HepG2 (cell line): ENCODE data around the gene RPS19BP1. TPM values are rescaled to one million over a fixed set of nuclear protein-coding genes. Genes with fewer than 3 reads are reported as not detected.

Source experiments
- ATAC-seq: fragments of 200-7000 bp; cut with Tn5 transposase; 3 replicates; pipeline ENCODE4 v1.9.1; 2020; ENCODE audit warnings: mild to moderate bottlenecking, moderate library complexity
- BruUV-seq: library from RNA; stranded (reverse); fragments of 400-500 nt; replicated peaks from 2 replicates; lab custom pipeline; 2021; lab: Mats Ljungman, UMichigan
- CTCF ChIA-PET: fragments of 300-600 bp; formaldehyde crosslinking; extraction: SDS; loops from one replicate; lab custom pipeline; 2021; ENCODE audit warnings: low total read pairs, inconsistent platforms, low intra/inter-chr PET ratio; lab: Yijun Ruan, JAX
- POLR2A ChIA-PET: fragments of 350-600 bp; sonication (Branson Sonifier 250); formaldehyde crosslinking; loops from one replicate; lab custom pipeline; 2020; ENCODE audit warnings: antibody characterized with exemption, inconsistent platforms; lab: Yijun Ruan, JAX
- DNase-seq: peaks from one replicate; pipeline ENCODE4 v3.0.0-alpha.2; 2015; ENCODE audit warnings: low spot score
- FAIRE-seq: peaks from 3 replicates; lab custom pipeline; 2011; peaks lifted over from hg19 to GRCh38; lab: Jason Lieb, UNC
- H2AFZ ChIP-seq: one replicate; pipeline ENCODE4 v1.6.1; 2011; ENCODE audit warnings: low read length, inconsistent platforms
- H3K27ac ChIP-seq: fragments of 300-600 bp; 3 replicates; pipeline ENCODE4 v1.8.0; 2011; ENCODE audit warnings: mixed run types, mild to moderate bottlenecking, mixed read lengths, low read length, inconsistent platforms; ENCODE audit not compliant: insufficient read depth; ENCODE audit errors: extremely low read length
- H3K27me3 ChIP-seq, 2 experiments: fragments of 200-600 bp in 1 of 2; 2 replicates in 1 of 2; 3 replicates in 1 of 2; pipeline versions ENCODE4 v1.6.0 to v1.8.0; 2011; ENCODE audit warnings: low read length in 2 of 2, mild to moderate bottlenecking in 2 of 2, moderate library complexity in 2 of 2, inconsistent platforms in 1 of 2; ENCODE audit not compliant: insufficient read depth in 2 of 2, control insufficient read depth in 1 of 2
- H3K36me3 ChIP-seq, 2 experiments: fragments of 200-600 bp in 1 of 2; replicated peaks in 1 of 2; 2 replicates in 1 of 2; 3 replicates in 1 of 2; pipeline versions ENCODE4 v1.5.1 to v1.8.0; 2011; ENCODE audit warnings: low read length in 2 of 2, inconsistent platforms in 1 of 2; ENCODE audit not compliant: insufficient read depth in 2 of 2, control insufficient read depth in 1 of 2
- H3K4me1 ChIP-seq: 2 replicates; pipeline ENCODE4 v1.5.1; 2012; ENCODE audit warnings: low read length, inconsistent platforms; ENCODE audit not compliant: insufficient read depth
- H3K4me2 ChIP-seq: 2 replicates; pipeline ENCODE4 v1.6.0; 2011; ENCODE audit warnings: low read depth, low read length, inconsistent platforms
- H3K4me3 ChIP-seq, 3 experiments: fragments of 200-600 bp in 1 of 3; sonication (generic), shearing (Covaris generic) in 1 of 3; replicated peaks in 1 of 3; 2 replicates each; pipeline ENCODE4 v1.5.1; 2011 to 2016; ENCODE audit warnings: low read length in 3 of 3, inconsistent platforms in 2 of 3, low read depth in 2 of 3, mild to moderate bottlenecking in 2 of 3, control low read depth in 1 of 3, mixed read lengths in 1 of 3; ENCODE audit not compliant: insufficient read depth in 1 of 3
- H3K79me2 ChIP-seq: one replicate; pipeline ENCODE4 v1.6.1; 2011; ENCODE audit warnings: low read length, inconsistent platforms; ENCODE audit not compliant: insufficient read depth
- H3K9ac ChIP-seq: 2 replicates; pipeline ENCODE4 v1.6.0; 2011; ENCODE audit warnings: mild to moderate bottlenecking, low read depth, low read length, inconsistent platforms; ENCODE audit not compliant: insufficient read depth
- H3K9me3 ChIP-seq: 2 replicates; pipeline ENCODE4 v1.5.1; 2012; ENCODE audit warnings: mild to moderate bottlenecking, low read length
- H4K20me1 ChIP-seq: 2 replicates; pipeline ENCODE4 v1.6.0; 2011; ENCODE audit warnings: inconsistent platforms, mild to moderate bottlenecking, low read length, moderate library complexity; ENCODE audit not compliant: insufficient read depth
- CSRNP1 ChIP-seq: sonication (generic); formaldehyde crosslinking; IDR thresholded peaks from 2 replicates; pipeline ENCODE4 v1.8.1; 2023; ENCODE audit warnings: mild to moderate bottlenecking, missing genetic modification reagents
- EEA1 ChIP-seq: sonication (generic); formaldehyde crosslinking; IDR thresholded peaks from 2 replicates; pipeline ENCODE4 v1.5.1; 2020; ENCODE audit warnings: mild to moderate bottlenecking, missing genetic modification reagents, borderline replicate concordance
- GTF3A ChIP-seq: sonication (generic); formaldehyde crosslinking; conservative IDR thresholded peaks from 2 replicates; pipeline ENCODE4 v1.4.0; 2020; ENCODE audit warnings: mild to moderate bottlenecking, missing genetic modification reagents
- MLLT10 ChIP-seq: sonication (generic); formaldehyde crosslinking; IDR thresholded peaks from 2 replicates; pipeline ENCODE4 v1.4.0; 2020; ENCODE audit warnings: missing genetic modification reagents
- NR2C2 ChIP-seq: sonication (generic); formaldehyde crosslinking; IDR thresholded peaks from 2 replicates; pipeline ENCODE4 v1.4.0; 2020; ENCODE audit warnings: missing genetic modification reagents, mild to moderate bottlenecking, moderate library complexity, borderline replicate concordance
- PAF1 ChIP-seq: IDR thresholded peaks from 2 replicates; pipeline ENCODE4 v1.6.1; 2016; ENCODE audit warnings: missing genetic modification reagents, missing compliant biosample characterization
- PPARG ChIP-seq: conservative IDR thresholded peaks from 2 replicates; pipeline ENCODE4 v1.6.1; 2016; ENCODE audit warnings: missing biosample characterization, missing genetic modification reagents
- TAF15 ChIP-seq: fragments of 200-400 bp; formaldehyde crosslinking; IDR thresholded peaks from one replicate; pipeline ENCODE4 v1.6.1; 2018; ENCODE audit warnings: mild to moderate bottlenecking, low read depth, low read length; ENCODE audit not compliant: poor library complexity, severe bottlenecking
- ZBTB21 ChIP-seq: sonication (generic); formaldehyde crosslinking; IDR thresholded peaks from 2 replicates; pipeline ENCODE4 v1.4.0; 2020; ENCODE audit warnings: missing genetic modification reagents
- ZEB1 ChIP-seq: IDR thresholded peaks from 2 replicates; pipeline ENCODE4 v1.6.1; 2012; ENCODE audit warnings: mild to moderate bottlenecking, low read depth, inconsistent platforms; ENCODE audit not compliant: insufficient replicate concordance
- ZNF121 ChIP-seq: sonication (generic); formaldehyde crosslinking; IDR thresholded peaks from 2 replicates; pipeline ENCODE4 v1.5.0; 2020; ENCODE audit warnings: mild to moderate bottlenecking, missing genetic modification reagents
- ZNF234 ChIP-seq: sonication (generic); formaldehyde crosslinking; conservative IDR thresholded peaks from 2 replicates; pipeline ENCODE4 v1.5.1; 2020; ENCODE audit warnings: mild to moderate bottlenecking, missing genetic modification reagents
- ZNF33B ChIP-seq: sonication (generic); formaldehyde crosslinking; IDR thresholded peaks from 2 replicates; pipeline ENCODE4 v1.5.1; 2020; ENCODE audit warnings: mild to moderate bottlenecking, missing genetic modification reagents
- ZNF513 ChIP-seq: sonication (generic); formaldehyde crosslinking; conservative IDR thresholded peaks from 2 replicates; pipeline ENCODE4 v1.5.0; 2020; ENCODE audit warnings: missing genetic modification reagents
- WGBS: methylation state at CpG from one replicate; pipeline ENCODE4 v1.1.6; 2017; ENCODE audit warnings: low lambda C conversion rate; 5-methylcytosine and 5-hydroxymethylcytosine counted together
- in situ Hi-C: cut with HindIII; loops from 2 replicates; pipeline ENCODE4 v1.10.0; 2017; ENCODE audit warnings: low pct_unique_long_range_greater_than_20kb; ENCODE audit not compliant: extremely low pct_ligation_motif_present
- intact Hi-C: fragments of 100-400 bp; cut with micrococcal nuclease; formaldehyde crosslinking; loops from one replicate; pipeline ENCODE4 v1.10.0; 2022; ENCODE audit not compliant: unreplicated experiment
- polyA plus RNA-seq, 8 experiments: library from polyadenylated mRNA; depleted of rRNA in 3 of 8; stranded (reverse) in 7 of 8; unstranded in 1 of 8; fragments of >200 nt; fragmentation: Illumina TruSeq in 4 of 8; extraction: Trizol in 4 of 8; gene quantifications; 2 replicates each; pipeline versions ENCODE4 v1.2.1 to v1.2.3, GENCODE V29; 2011 to 2016; ENCODE audit warnings: low read depth in 4 of 8, missing spikeins in 1 of 8, mixed read lengths in 1 of 8; ENCODE audit not compliant: insufficient read depth in 1 of 8
- total RNA-seq, 5 experiments: library from RNA; depleted of rRNA; stranded (reverse); fragments of >200 nt; fragmentation: Illumina TruSeq; extraction: Trizol; gene quantifications; 2 replicates each; pipeline ENCODE4 v1.2.3, GENCODE V29; 2016; ENCODE audit warnings: low read depth in 1 of 5
- TF ChIP-seq, protein P1 (sequence below): sonication (generic); IDR thresholded peaks from 2 replicates; pipeline ENCODE4 v1.6.1; 2016; ENCODE audit warnings: low read depth, borderline replicate concordance

Gene RPS19BP1
- total and polyA plus RNA-seq, 2 of the 13 experiments (the other 11 are each of a cell fraction or from before 2014, with no cell fraction given), result 44.3 to 81.3 TPM

DNA sequence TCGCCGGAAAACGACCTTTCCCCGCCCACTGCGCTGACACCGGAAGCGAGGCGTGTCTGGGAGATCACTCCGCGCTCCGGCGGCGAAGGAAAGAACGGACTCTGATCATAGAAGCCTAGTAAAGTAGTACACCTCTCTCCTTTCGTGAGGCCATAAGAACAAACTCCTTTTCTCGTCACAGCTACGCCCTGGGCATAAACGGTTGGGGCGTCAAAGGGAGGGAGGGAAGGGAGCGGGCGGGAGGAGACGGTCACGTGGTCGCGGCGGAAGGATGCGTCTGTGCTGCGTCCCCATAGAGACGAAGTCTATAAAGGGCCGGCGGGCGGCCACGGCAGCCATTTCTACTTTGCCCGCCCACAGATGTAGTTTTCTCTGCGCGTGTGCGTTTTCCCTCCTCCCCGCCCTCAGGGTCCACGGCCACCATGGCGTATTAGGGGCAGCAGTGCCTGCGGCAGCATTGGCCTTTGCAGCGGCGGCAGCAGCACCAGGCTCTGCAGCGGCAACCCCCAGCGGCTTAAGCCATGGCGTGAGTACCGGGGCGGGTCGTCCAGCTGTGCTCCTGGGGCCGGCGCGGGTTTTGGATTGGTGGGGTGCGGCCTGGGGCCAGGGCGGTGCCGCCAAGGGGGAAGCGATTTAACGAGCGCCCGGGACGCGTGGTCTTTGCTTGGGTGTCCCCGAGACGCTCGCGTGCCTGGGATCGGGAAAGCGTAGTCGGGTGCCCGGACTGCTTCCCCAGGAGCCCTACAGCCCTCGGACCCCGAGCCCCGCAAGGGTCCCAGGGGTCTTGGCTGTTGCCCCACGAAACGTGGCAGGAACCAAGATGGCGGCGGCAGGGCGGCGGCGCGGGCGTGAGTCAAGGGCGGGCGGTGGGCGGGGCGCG is 12.1 kb downstream of the RPS19BP1 start, which contains the start of gene ATF4:
ATF4 (plus strand) TSS at position 337 of the 880 bp plus-strand sequence. CDS start 884 bp downstream, outside the sequence.
- intact Hi-C loops, result loop anchor here (2.0 kb wide), 1 partner anchor 18 kb away; the partner anchor contains the start of gene MIEF1
- BruUV-seq, result TSS peak; percentile 68
- WGBS, result 0% methylated on average over 25 of the region's 86 CpGs
- FAIRE-seq, result no peak
- peak within 1 kb of the TSS; percentile 98 to 100 (median 100) for H3K4me3 ChIP-seq
- in situ Hi-C loops, result no loop called here
- ChIA-PET CTCF (interaction anchor here (1.7 kb wide), 1 partner anchor 24 kb away, joined by 5 read pairs; no protein-coding TSS in a partner anchor), POLR2A (interaction anchor here (0.8 to 3.0 kb wide), 27 partner anchors 10 to 815 kb away, joined by 3 to 118 read pairs (median 7); partner anchors contain the start of genes GTPBP1, MIEF1, RPL3 and RPS19BP1)
- H3K36me3 ChIP-seq, result peaks cover 17 to 36% of the 10 kb centered on the region in 2 experiments
- ATAC-seq, result peak; percentile 3; the same call in 2 of the 3 replicates
- DNase-seq, result no peak
- no peaks in the 10 kb centered on the region for H3K9me3 ChIP-seq
- peak within 1 kb of the TSS; percentile 98 for H3K4me2 ChIP-seq
- H3K4me1 ChIP-seq, result peaks cover 52% of the 10 kb centered on the region
- no peaks in the 10 kb centered on the region; a peak in 1 of 5 replicates for H3K27me3 ChIP-seq
- H2AFZ ChIP-seq, result peak within 1 kb of the TSS; percentile 94
- peaks cover 44% of the 10 kb centered on the region for H4K20me1 ChIP-seq
- peak within 1 kb of the TSS; percentile 100 for H3K9ac ChIP-seq
- peak within 1 kb of the TSS; percentile 100 for H3K27ac ChIP-seq
- H3K79me2 ChIP-seq, result peaks cover 40% of the 10 kb centered on the region
- TF ChIP-seq NR2C2 (CRISPR knock-in tag), result peak; percentile 89
- TF ChIP-seq PAF1 (CRISPR knock-in tag), result peak; percentile 87; the same call in 1 of the 2 replicates
- TF ChIP-seq ZNF33B (CRISPR knock-in tag), result peak; percentile 73; the same call in 1 of the 2 replicates
- no peak for TF ChIP-seq ZNF513
- no peak for TF ChIP-seq ZNF234
- peak; percentile 48 for TF ChIP-seq TAF15
- TF ChIP-seq ZNF121, result no peak
- no peak; the same call in 1 of the 2 replicates for TF ChIP-seq CSRNP1 (CRISPR knock-in tag)
- peak; percentile 39; the same call in 1 of the 2 replicates for TF ChIP-seq PPARG (CRISPR knock-in tag)
- TF ChIP-seq, protein P1, sequence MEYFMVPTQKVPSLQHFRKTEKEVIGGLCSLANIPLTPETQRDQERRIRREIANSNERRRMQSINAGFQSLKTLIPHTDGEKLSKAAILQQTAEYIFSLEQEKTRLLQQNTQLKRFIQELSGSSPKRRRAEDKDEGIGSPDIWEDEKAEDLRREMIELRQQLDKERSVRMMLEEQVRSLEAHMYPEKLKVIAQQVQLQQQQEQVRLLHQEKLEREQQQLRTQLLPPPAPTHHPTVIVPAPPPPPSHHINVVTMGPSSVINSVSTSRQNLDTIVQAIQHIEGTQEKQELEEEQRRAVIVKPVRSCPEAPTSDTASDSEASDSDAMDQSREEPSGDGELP, result 0 out of 2 replicates have a peak, but pooled peaks have one; percentile 17
- TF ChIP-seq MLLT10, result peak; percentile 96
- no peak for TF ChIP-seq GTF3A (CRISPR knock-in tag)
- TF ChIP-seq ZEB1, result peak; percentile 74
- no peak for TF ChIP-seq ZBTB21 (CRISPR knock-in tag)
- TF ChIP-seq EEA1 (CRISPR knock-in tag), result peak; percentile 33; the same call in 1 of the 2 replicates
